HG03469 (cell line): ENCODE results near the gene KHDRBS2.
A peak's percentile ranks its signal among the peaks of the same experiment; 100 is the strongest.

ENCODE experiments used
- ATAC-seq: cut with Tn5 transposase; IDR thresholded peaks from one replicate; pipeline ENCODE4 v1.9.1; 2021; ENCODE audit warnings: mild to moderate bottlenecking, moderate library complexity, moderate number of reproducible peaks; ENCODE audit not compliant: unreplicated experiment

KHDRBS2 gene

GRCh38 chr6:62192593-62192992, 93.4 kb downstream of the KHDRBS2 start:
- ATAC-seq: no peak

- ATAC-seq: no peak
Measured at GRCh38 chr6:62175195-62175594, 110.8 kb downstream of the KHDRBS2 start.

GRCh38 chr6:62174548-62174947, 111.5 kb downstream of the KHDRBS2 start:
- no peak for ATAC-seq

DNA sequence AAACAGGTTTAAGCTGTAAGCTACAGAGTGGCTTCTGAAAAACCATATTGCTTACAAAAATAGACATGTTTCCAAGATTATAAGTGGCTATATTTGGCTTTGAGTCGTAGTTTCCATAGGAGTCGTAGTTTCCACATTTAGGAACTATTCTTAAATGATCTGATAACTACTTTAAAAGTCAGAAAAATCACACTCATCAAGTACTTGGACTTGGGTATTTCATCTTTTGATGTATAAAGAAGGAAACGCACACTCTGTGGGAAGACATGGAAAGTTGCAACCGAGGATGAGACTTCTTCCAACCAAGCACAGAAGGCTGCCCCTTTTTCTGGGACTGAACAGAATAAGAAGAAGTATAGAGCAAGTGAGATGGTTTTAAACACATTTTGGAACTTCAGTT, 118.3 kb downstream of the KHDRBS2 start:
- ATAC-seq: no peak

DNA sequence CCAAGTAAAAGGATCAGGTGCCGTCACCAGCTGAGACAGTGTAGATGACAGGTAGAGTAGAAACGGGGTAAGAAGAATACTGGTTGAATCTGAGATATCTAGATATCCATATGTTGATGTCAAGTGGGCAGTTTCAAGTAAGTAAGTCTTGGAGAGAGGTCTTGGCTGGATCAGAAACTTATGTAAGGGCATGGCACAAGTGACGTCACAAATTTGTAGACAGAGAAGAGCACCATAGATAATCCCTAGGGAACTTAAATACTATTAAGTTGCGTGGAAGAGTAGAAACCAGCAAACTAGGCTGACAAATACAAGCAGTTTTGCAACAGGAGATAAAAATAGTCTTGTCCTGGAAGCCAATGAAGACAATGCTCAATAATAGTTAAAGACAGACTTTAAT, 123.2 kb downstream of the KHDRBS2 start:
- no peak for ATAC-seq

GRCh38 chr6:62152796-62153195, 133.2 kb downstream of the KHDRBS2 start:
- ATAC-seq: no peak

DNA sequence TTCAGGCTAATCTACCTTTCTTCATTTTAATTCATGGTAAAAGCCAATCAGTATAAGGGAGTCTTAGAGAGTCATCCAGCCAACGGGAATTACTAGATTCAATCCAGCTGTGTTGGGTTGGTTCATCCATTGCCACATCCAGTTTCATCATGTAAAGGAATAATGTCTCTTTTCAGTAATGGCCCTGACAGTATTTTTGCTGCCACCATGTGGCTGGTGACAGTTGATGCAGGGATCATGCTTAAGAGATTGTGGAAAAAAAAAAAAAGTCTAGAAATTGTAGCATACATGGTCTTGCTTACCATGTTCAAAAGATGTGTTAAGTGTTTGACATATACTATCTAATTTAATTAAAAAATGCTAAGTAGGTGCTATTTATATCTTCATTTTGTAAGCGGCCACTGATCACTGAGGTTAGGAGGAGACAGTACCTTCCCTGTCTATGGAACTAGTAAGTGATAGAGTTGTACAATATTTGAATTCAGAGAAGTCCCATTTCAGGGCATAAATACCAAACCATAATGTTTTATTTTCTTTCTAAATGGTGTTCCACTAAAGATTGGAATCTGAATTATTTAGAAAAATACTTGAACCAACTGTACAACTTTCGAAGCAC, 135.9 kb downstream of the KHDRBS2 start:
- peak; percentile 82 for ATAC-seq

DNA sequence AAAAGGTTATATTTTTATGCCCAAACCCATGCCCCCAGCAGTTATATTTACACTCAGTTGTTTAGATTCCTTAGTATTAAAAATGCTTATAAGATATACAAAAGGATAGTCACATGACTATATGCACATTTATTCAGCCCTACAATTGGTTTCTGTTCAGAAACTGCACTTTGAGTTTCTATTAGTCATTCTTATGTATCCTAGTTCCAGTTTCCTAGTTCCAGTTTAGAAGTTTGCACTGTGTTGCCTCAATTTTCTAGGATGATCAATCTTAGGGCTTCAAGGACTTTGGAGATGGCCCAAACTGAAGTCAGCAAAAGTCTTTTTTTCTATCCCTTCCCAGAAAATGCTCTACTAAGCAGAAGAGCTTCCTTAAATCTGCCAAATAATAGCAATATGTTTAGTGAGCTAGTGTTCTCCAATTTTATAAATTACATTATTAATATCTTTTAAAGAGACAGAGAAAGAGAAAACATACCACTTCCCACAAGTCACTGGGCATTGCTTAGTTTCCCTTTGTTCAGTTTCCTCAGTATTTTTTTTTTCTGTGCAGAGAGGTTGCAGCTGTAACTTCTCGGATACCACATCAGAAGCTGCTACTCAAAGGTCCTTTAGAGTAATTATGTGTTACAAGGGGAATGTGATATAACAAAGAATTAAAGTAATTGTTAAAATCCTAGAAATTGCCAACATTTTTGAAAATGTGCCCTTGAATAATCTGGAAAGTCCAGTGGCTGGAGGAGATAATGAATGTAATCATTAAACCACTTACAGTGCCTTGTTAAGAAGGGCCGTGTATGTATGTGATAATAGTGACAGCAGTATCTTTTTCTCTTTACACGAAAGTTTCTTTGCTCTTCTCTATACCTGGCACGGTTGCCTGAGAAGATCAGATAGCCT, 138.8 kb downstream of the KHDRBS2 start:
- ATAC-seq: no peak

- no peak for ATAC-seq
Measured at GRCh38 chr6:62129127-62129526, 156.9 kb downstream of the KHDRBS2 start.

GRCh38 chr6:62119401-62119800, 166.6 kb downstream of the KHDRBS2 start:
- no peak for ATAC-seq

GRCh38 chr6:62103186-62103859, 182.7 kb downstream of the KHDRBS2 start:
- no peak for ATAC-seq

DNA sequence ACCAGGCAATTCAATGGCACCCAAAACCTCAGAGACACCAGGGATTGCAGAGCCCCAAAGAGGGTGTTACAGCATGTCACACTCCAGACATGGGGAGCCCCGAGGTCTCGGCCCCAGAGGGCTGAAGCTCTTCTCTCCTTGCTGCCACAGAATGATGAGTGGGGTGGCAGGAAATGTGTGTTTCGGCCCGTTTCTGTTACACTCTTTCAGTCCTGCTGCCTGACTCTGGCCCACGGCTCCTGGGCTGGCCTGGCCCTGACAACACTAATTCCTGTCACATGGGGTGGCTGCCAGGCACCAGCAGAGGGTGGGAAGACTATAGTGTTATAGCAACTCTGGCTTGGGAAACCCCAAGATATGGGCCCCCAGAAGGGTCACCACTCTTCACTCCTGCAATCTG, 183.6 kb downstream of the KHDRBS2 start:
- ATAC-seq: no peak

DNA sequence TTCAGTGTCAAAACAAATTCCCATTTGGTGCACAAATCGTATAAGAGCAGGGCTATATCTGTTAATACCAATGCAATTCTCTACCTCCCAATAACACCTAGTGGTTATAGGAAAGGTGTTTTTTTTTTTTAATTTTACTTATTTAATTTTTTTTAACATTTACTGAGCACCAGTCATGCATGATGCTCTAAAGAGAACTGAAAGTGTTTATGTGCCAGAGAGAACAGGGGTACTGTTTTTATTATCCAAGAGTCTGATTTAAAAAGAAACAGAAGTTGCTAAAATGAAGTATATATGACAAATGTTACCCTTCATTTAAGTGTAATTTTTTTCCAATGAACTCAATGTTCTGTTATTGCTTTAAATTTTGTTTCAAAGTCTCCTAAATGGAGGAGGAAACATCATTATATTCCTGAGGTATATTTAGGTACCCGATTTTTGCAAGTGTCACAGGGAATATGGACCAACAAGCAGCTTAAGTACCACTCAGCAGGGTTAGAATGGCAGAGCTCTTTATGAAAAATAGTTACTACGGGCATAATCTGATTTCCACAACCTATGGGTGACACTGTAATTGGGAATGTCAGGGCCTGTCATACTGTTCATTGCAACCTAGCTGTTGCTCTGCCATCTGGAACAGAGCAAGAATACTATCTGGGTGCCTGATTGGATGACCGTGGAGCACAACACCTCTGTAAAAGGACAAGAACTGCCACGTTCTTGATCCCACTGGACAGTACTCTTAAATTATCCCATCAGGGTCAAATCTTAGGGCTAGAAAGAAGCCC, 195.4 kb downstream of the KHDRBS2 start:
- no peak for ATAC-seq

DNA sequence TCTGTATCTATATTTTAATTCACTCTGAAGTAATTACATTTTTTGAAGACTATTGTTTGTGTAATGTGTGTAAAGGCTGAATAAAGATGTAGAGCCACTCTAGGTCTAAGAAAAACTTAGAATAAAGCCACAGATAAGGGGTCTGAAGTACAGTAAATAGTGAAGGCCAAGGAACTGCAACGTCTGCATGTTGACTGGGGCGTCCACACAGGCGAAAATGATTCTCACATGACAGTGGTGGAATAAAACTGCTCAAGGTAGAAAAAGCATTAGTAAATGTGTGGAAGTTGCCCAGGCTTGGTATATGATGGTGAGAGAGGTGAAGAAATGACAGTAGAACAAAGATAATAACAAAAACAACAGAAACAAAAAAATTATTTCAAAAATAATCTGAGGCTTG, 196.2 kb downstream of the KHDRBS2 start:
- ATAC-seq: no peak

DNA sequence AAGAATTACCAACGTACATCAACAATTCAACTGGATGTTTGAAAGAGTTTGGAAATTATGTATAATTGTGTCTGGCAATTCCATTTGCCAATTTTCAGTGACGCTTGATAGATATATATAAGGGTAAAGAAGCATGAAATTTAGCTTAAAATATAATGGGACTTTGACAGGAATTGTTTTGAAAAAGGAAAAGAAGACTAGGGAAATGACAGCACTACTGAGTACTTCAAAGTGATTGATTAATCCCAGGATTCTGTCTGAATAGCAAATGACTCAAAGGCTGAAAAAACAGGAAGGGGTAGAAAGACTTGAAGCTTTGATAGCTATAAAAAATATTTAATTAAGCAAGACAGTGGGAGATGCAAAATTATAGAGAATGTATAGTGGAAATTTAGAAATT, 200.0 kb downstream of the KHDRBS2 start:
- no peak for ATAC-seq

- no peak for ATAC-seq
Measured at GRCh38 chr6:62075869-62076268, 210.2 kb downstream of the KHDRBS2 start.

DNA sequence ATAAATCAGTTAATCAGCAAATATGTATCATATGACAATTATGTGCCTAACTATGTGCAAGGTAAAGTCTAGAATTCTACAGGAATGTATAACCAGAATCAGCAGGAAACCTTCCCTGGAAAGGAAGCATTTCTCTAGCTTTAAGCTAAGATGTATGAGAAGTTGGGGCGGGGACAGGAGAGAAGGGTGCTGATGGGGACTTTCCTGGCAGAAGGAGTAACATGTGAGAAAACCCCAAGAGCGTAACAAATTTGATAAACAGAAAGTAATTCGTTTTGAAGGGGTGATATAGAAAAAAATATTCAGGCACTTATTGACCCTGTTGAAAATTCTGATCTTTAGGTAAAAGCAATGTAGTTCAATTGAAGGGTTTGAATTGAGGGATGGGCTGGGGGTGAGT, 226.1 kb downstream of the KHDRBS2 start:
- no peak for ATAC-seq

GRCh38 chr6:62057300-62057699, 228.7 kb downstream of the KHDRBS2 start:
- ATAC-seq: no peak

GRCh38 chr6:62045502-62045901, 240.5 kb downstream of the KHDRBS2 start:
- no peak for ATAC-seq

DNA sequence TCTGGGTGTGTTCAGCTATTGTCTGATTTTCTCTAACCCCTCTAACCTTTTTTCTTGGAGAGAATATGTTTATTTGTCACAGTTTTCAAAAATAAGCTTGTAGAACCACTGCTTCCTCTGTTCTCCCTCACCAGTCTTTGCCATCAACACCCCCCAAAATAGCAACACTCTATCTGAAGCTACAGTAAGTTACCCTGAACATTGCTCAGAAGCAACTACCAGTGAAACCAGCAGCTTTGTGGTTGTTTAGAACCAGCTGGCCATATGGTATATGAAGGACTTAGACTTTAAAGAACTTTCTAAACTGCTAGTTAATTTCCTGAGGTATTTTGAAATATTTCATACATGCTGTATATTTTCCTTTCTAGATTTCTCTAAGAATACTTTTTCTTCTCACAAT, 242.9 kb downstream of the KHDRBS2 start:
- no peak for ATAC-seq

- no peak for ATAC-seq
Measured at GRCh38 chr6:62042429-62042828, 243.6 kb downstream of the KHDRBS2 start.
